Measurements from ENCODE around the gene GABBR2. TPM values are rescaled to one million over a fixed set of nuclear protein-coding genes. Genes with fewer than 3 reads are reported as not detected.

GABBR2 gene
- total RNA-seq, 1 donor from 2014 or later, result 116 TPM

DNA sequence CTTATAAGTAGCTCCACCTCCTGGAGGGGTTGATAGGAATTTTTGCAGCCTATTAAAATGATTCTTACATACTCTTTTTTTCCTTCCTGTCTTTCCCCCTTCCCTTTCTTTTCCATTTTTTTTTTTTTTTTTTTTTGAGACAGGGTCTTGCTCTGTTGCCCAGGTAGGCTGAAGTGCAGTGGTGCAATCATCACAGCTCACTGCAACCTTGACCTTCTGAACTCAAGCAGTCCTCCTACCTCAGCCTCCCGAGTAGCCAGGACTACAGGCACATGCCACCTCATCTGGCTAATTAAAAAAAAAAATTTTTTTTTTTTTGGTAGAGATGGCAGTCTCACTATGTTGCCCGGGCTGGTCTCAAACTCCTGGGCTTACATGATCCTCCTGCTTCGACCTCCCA is 448.9 kb downstream of the GABBR2 start:
- peaks cover 8% of the 10 kb centered on the region for H3K4me1 Mint-ChIP-seq (ENCODE audit: low read depth, unreplicated experiment)
- peaks cover 5% of the 10 kb centered on the region for H3K9me3 Mint-ChIP-seq (ENCODE audit: unreplicated experiment)
- TF ChIP-seq, protein P1, sequence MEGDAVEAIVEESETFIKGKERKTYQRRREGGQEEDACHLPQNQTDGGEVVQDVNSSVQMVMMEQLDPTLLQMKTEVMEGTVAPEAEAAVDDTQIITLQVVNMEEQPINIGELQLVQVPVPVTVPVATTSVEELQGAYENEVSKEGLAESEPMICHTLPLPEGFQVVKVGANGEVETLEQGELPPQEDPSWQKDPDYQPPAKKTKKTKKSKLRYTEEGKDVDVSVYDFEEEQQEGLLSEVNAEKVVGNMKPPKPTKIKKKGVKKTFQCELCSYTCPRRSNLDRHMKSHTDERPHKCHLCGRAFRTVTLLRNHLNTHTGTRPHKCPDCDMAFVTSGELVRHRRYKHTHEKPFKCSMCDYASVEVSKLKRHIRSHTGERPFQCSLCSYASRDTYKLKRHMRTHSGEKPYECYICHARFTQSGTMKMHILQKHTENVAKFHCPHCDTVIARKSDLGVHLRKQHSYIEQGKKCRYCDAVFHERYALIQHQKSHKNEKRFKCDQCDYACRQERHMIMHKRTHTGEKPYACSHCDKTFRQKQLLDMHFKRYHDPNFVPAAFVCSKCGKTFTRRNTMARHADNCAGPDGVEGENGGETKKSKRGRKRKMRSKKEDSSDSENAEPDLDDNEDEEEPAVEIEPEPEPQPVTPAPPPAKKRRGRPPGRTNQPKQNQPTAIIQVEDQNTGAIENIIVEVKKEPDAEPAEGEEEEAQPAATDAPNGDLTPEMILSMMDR (IDR thresholded peaks at IDR 0.05; ENCODE audit: partially characterized antibody, unreplicated experiment), result no peak
- H3K36me3 Mint-ChIP-seq (ENCODE audit: unreplicated experiment), result no peaks in the 10 kb centered on the region
- no peak overlapping the region for H3K27ac Mint-ChIP-seq (ENCODE audit: unreplicated experiment)
- no peak overlapping the region for H3K4me3 Mint-ChIP-seq (ENCODE audit: unreplicated experiment)
- DNase-seq, result no peak
- H3K27me3 Mint-ChIP-seq (ENCODE audit: unreplicated experiment), result peaks cover 2% of the 10 kb centered on the region

DNA sequence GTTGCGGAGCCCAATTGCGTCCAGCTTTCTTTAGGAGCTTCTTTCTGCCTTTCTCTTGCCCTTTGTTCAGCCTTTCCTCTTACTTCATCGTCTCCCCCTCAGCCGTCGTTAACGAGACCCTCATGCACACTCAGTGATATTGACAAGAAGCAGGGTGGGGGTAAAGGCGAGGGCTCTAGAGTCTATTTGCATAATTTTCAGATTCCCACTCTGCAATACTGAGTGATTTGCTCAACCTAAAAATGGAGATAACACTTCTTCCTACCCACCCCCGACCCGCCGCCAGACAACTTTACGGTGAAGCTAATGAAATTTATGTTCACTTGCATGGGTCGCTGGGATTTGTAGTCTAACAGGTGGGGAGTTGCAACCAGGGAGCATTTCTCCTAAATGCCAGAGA is 452.0 kb downstream of the GABBR2 start:
- DNase-seq, result no peak
- Mint-ChIP-seq H3K36me3 (ENCODE audit: unreplicated experiment) (no peaks in the 10 kb centered on the region), H3K4me1 (ENCODE audit: low read depth, unreplicated experiment) (peaks cover 8% of the 10 kb centered on the region), H3K4me3 (ENCODE audit: unreplicated experiment) (peak overlapping the region; percentile 90), H3K27ac (ENCODE audit: unreplicated experiment) (peak overlapping the region; percentile 93), H3K27me3 (ENCODE audit: unreplicated experiment) (peaks cover 2% of the 10 kb centered on the region), H3K9me3 (ENCODE audit: unreplicated experiment) (peaks cover 5% of the 10 kb centered on the region)
- TF ChIP-seq, protein P1 (IDR thresholded peaks at IDR 0.05; ENCODE audit: partially characterized antibody, unreplicated experiment), result no peak

DNA sequence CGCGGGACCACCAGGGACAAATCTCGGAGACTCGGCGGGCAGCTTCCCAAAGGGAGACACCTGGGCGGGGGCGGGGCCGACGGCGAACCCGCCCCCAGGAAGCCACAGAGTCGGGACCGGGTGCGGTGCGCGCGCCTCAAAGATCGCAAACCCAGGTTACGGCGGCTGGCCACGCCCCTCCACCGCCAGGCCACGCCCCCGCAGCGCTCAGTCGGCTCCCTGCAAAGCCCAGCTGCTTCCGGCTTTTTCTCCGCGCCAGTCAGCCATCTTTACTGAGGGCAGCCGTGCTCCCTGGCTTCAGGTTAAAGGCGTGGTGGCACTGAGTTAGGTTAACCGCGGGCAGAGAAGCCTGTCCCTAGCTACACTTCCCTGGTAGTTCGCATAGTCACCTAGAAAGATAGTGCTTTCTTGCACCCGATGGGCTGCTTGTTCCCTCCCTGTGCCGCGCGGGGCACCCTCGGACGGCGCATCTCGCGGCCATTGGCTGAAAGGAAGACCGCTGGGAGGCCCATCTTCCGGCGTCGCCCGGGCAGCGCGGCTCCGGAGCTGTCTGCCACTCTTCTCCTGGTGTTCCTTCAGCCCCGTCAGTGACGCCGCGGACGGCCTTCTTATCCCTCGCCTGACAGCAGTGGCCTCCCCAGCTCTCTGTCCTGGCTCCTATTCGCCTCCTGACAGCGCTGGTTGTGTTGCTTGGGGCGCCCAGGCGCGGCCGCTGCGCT is 453.0 kb downstream of the GABBR2 start, which contains the start of gene TBC1D2:
TBC1D2 (minus strand) TSS at position 72 of the 719 bp plus-strand sequence. CDS start 108 bp downstream, outside the sequence.
- peaks cover 5% of the 10 kb centered on the region for H3K36me3 Mint-ChIP-seq (ENCODE audit: unreplicated experiment)
- H3K4me3 Mint-ChIP-seq (ENCODE audit: unreplicated experiment), result peak within 1 kb of the TSS; percentile 90
- TF ChIP-seq, protein P1 (IDR thresholded peaks at IDR 0.05; ENCODE audit: partially characterized antibody, unreplicated experiment), result no peak
- DNase-seq, result peak; percentile 98
- H3K27ac Mint-ChIP-seq (ENCODE audit: unreplicated experiment), result peak within 1 kb of the TSS; percentile 93
- H3K4me1 Mint-ChIP-seq (ENCODE audit: low read depth, unreplicated experiment), result peaks cover 8% of the 10 kb centered on the region
- H3K9me3 Mint-ChIP-seq (ENCODE audit: unreplicated experiment), result peaks cover 5% of the 10 kb centered on the region
- H3K27me3 Mint-ChIP-seq (ENCODE audit: unreplicated experiment), result peaks cover 2% of the 10 kb centered on the region

DNA sequence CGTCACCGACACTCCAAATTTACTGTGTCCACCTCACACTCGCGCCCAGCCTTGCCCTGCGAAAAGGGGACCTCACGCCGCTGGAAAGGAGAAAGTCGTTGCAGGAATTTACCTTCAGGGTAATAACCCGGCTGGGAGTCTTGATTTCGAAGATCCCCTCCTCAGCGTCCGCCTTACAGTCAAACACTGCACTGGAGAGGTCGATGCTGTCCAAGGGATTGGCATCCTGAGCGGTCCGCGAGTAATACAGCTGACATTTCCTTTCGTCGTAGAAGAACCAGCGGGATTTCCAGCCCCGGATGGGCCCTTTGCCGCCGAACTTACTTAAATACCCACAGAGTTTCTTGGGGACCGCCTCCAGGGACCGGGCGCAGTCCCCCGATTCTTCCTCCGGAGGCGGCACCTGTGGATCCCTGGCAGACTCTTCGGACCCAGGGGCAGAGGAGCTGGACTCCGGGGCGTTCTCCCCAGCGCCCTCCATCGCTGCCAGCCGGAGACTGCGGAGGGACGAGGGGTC is 453.6 kb downstream of the GABBR2 start:
- TF ChIP-seq, protein P1 (IDR thresholded peaks at IDR 0.05; ENCODE audit: partially characterized antibody, unreplicated experiment), result peak; percentile 7
- peaks cover 8% of the 10 kb centered on the region for H3K4me1 Mint-ChIP-seq (ENCODE audit: low read depth, unreplicated experiment)
- DNase-seq, result no peak
- H3K36me3 Mint-ChIP-seq (ENCODE audit: unreplicated experiment), result peaks cover 5% of the 10 kb centered on the region
- H3K9me3 Mint-ChIP-seq (ENCODE audit: unreplicated experiment), result peaks cover 5% of the 10 kb centered on the region
- peaks cover 2% of the 10 kb centered on the region for H3K27me3 Mint-ChIP-seq (ENCODE audit: unreplicated experiment)
- H3K27ac Mint-ChIP-seq (ENCODE audit: unreplicated experiment), result no peak overlapping the region
- H3K4me3 Mint-ChIP-seq (ENCODE audit: unreplicated experiment), result peak overlapping the region; percentile 89
